Urinary bladder (tissue), 4 donors: ENCODE data around the gene ADAT3. TPM values are rescaled to one million over a fixed set of nuclear protein-coding genes. Genes with fewer than 3 reads are reported as not detected.

Experiments used
- DNase-seq: peaks from one replicate; pipeline ENCODE4 v3.0.0-alpha.2; 2015; ENCODE audit errors: extremely low spot score
- H3K27ac ChIP-seq: one replicate; pipeline ENCODE4 v1.5.1; 2013; ENCODE audit warnings: low read depth, mild to moderate bottlenecking, moderate library complexity
- H3K36me3 ChIP-seq: one replicate; pipeline ENCODE4 v1.6.1; 2013; ENCODE audit warnings: mild to moderate bottlenecking, moderate library complexity; ENCODE audit not compliant: insufficient read depth
- H3K4me1 ChIP-seq: one replicate; pipeline ENCODE4 v1.6.1; 2013; ENCODE audit warnings: mild to moderate bottlenecking, moderate library complexity; ENCODE audit not compliant: insufficient read depth
- H3K4me3 ChIP-seq: one replicate; pipeline ENCODE4 v1.5.1; 2013; ENCODE audit warnings: low read depth, low read length
- WGBS: extraction: QIAGEN DNeasy Blood & Tissue Kit; methylation state at CpG from one replicate; pipeline ENCODE4 v1.1.7; 2013; 5-methylcytosine and 5-hydroxymethylcytosine counted together
- polyA plus RNA-seq: library from polyadenylated mRNA; stranded (reverse); fragments of 200-250 nt; gene quantifications from one replicate; pipeline ENCODE4 v1.2.3, GENCODE V29; 2013
- total RNA-seq: library from RNA; depleted of rRNA; stranded (reverse); fragments of >200 nt; gene quantifications from one replicate; pipeline ENCODE4 v1.2.3, GENCODE V29; 2014
- donor health status: healthy with polysubstance abuse.
- donor health status: healthy.

The ADAT3 gene
- total and polyA plus RNA-seq, 2 donors = 1.4 to 4.3 TPM

DNA sequence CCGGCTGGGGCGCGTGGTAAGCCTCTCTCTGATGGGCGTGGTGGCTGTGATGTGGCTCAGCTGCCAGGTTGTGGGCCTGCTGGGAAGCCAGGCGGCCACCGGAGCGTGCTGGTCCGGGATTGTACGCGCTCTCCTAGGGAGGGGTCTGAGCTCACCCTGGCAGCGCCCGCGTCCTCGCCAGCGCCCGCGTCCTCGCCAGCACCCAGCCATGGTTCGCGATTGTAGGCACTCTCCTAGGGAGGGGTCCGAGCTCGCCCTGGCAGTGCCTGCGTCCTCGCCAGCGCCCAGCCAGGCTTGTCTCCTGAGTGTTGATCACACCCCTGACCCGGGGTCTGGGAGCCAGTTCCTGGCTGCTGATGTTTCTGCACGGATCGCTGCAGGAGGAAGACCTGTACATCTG lies 13.8 kb downstream of the ADAT3 start:
- WGBS = 96% methylated on average over 28 of the region's 28 CpGs
- Histone ChIP-seq H3K36me3 (peaks cover 9% of the 10 kb centered on the region), H3K27ac (no peak overlapping the region), H3K4me3 (no peak overlapping the region), H3K4me1 (no peaks in the 10 kb centered on the region)
- DNase-seq = no peak

DNA sequence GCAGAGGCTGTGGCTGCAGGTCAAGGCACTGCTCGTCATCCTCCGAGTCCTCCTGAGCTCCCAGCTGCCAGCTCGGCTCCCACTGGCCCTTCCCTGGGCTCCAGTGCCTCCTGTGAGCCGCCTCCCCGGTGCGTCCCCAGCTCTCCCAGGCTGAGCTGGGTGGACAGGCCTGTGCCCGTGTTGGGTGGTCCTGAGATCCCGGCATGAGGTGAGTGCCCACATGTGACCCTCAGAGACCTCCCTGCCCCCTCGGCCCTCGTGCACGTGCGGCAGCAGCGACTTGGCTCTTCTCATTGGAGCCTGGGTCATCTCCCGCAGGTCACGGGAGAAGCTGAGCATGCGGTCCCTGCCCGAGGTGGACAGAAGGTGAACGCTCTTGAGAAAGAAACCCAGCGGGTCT lies 15.4 kb downstream of the ADAT3 start:
- no peak for DNase-seq
- 93% methylated on average over 19 of the region's 19 CpGs for WGBS
- Histone ChIP-seq H3K4me1 (no peaks in the 10 kb centered on the region), H3K27ac (no peak overlapping the region), H3K36me3 (peaks cover 12% of the 10 kb centered on the region), H3K4me3 (no peak overlapping the region)

DNA sequence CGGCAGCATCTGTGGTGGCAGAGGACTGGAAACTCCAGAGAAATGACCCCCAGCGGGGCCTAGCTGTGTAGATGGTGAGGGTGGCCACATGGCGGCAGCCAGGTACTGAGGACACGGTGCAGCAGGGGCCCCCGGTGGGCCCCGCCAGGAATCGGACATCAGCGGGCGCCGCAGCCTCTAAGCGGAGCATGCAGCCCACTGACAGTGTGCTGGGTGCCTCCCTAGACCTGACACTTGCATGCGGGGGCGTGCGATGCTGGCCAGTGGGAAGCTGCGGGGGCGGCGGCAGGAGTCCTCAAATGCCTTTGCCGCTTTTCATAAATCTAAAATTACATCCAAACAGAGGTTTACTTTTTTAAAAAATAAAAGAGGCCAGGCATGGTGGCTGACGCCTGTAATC lies 16.1 kb downstream of the ADAT3 start:
- no peak overlapping the region for H3K27ac ChIP-seq
- no peaks in the 10 kb centered on the region for H3K4me1 ChIP-seq
- no peak for DNase-seq
- no peak overlapping the region for H3K4me3 ChIP-seq
- WGBS = 95% methylated on average over 19 of the region's 19 CpGs
- peaks cover 12% of the 10 kb centered on the region for H3K36me3 ChIP-seq

DNA sequence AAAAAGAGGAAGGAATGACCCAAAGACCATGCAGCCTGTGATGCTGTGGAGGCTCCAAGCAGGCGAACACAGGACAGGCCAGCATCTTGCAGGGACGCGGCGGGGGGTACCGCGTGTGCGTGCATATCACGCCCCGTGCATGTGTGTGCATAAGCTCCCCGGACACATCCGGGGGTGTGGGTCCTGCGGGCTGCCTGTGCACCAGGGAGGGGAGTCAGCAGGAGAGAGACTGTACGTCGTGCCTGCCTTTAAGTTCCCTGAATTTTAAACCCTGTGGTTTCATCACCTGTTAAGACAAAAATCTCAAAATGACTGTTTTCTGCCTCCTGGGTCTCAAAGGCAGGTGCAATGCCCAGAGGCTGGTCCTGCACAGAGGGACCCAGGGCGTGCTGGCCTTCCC lies 16.6 kb downstream of the ADAT3 start:
- Histone ChIP-seq H3K36me3 (peaks cover 12% of the 10 kb centered on the region), H3K4me3 (no peak overlapping the region), H3K27ac (no peak overlapping the region), H3K4me1 (no peaks in the 10 kb centered on the region)
- no peak for DNase-seq
- WGBS = 94% methylated on average over 15 of the region's 15 CpGs

DNA sequence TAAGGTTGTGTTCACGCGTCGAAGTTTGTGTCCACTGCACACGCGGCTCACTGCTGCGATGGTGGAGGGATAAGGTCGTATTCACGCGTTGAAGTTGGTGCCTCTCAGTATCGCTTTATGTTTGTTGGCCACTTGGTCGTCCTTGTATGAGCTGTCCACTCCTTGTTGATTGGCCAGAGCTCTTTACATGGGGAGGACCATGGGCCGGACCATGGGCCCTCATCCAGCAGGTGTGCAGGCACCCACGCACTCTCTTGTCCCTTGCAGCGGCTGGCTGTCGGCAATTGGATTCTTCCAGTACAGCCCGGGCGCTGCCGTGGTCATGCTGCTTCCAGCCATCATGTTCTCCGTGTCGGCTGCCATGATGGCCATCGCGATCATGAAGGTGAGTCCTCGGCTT lies 17.6 kb downstream of the ADAT3 start:
- Histone ChIP-seq H3K4me1 (no peaks in the 10 kb centered on the region), H3K36me3 (peaks cover 12% of the 10 kb centered on the region), H3K4me3 (no peak overlapping the region), H3K27ac (no peak overlapping the region)
- 94% methylated on average over 23 of the region's 23 CpGs for WGBS
- no peak for DNase-seq

DNA sequence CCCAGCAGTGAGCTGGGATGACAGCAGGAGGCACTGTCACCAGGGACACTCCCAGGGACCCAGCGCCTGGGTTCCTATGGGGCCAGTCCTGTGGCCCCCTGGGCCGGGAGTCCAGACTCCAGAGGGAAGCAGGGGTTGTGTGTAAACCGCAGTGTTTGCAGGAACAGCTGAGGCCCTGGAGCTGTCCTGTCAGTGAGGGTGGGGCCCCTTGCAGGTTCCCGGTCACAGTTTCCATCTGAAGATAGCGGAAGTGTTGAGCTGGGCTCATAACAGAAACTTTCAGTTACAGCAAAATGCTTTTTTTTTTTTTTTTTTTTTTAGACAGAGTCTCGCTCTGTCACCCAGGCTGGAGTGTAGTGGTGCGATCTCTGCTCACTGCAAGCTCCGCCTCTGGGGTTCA lies 18.1 kb downstream of the ADAT3 start:
- DNase-seq = no peak
- H3K27ac ChIP-seq = no peak overlapping the region
- WGBS = 87% methylated on average over 8 of the region's 8 CpGs
- peaks cover 11% of the 10 kb centered on the region for H3K36me3 ChIP-seq
- H3K4me3 ChIP-seq = no peak overlapping the region
- no peaks in the 10 kb centered on the region for H3K4me1 ChIP-seq

DNA sequence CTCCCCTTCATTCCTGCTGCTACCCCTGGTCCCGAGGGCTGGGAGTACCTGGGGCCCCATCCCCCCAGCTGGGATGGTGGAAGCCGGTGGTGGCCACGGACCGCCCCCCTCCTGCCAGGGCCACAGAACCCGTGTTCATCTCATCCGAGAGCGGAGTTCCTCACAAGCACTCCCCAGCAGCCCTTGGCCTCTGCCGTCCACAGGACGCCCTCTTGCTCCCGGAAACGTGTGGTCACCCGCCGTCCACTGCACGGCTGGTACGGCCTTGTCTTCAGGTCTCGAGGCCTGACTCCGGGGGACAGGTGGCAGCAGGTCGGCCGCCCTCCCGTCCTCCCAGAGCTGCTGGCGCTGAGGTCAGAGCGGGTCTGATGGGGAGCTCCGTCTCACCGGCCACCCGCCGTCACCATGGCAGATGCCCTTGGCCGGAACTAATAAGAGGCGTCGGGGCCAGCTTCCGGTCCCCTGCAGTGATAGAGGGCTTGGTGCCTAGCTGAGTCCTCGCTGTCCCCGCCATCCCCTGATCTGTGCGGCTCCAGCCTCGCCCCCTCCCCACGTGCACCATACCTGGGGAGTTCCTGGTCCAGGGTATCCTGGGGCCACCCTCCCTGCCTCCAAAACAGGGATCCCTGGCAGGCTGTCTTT lies 19.2 kb downstream of the ADAT3 start:
- peaks cover 8% of the 10 kb centered on the region for H3K36me3 ChIP-seq
- no peak overlapping the region for H3K27ac ChIP-seq
- DNase-seq = no peak
- 93% methylated on average over 35 of the region's 35 CpGs for WGBS
- no peak overlapping the region for H3K4me3 ChIP-seq
- no peaks in the 10 kb centered on the region for H3K4me1 ChIP-seq

DNA sequence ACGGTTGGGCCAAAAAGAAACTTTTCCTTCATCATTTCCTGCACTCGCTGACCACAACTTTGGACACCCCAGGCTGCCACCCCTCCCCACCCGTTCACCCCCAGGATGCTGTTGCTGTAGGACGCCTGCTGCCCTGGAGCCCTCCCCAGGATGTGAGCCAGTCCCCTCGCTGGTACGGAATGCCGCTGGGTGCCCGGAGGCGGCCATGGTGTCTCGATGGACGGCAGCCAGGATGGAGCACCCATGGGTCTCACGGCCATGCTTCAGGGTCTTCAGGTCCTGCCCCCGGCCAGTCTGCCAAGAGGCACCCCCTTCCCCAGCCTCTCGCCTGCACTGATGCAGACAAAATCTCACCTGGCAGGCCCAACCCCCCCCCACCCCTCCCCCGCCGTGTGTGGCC lies 20.3 kb downstream of the ADAT3 start:
- WGBS = 89% methylated on average over 16 of the region's 16 CpGs
- H3K36me3 ChIP-seq = peaks cover 8% of the 10 kb centered on the region

DNA sequence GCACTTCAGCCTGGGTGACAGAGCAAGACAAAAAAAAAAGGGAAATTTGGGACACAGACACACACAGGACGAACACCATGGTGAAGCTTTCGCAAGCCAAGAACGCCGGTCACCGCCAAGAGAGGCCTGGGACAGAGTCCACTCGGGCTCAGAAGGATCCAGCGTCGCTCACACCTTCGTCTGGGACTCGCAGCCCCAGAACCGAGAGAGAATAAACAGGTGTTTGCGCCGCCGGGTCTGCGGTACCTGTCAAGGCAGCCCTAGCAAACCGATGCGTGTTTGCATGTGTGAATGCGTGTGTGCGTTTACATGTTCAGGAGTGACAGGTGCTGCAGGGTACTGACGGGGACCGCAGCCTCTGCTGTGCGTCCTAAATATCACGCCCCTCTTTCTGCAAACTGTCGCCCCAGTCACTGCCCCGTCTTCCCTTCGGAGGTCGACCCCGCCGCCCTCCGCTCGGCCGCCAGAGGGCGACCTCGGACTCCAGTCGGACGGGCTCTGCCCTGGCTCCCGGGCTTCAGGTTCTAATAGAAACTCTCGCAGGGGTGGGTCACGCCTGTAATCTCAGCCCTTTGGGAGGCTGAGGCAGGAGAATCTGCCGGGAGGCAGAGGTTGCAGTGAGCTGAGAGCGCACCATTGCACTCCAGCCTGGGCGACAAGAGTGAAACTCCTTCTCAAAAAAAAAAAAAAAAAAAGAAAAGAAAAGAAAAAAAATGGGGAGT lies 24.0 kb downstream of the ADAT3 start:
- no peaks in the 10 kb centered on the region for H3K4me1 ChIP-seq
- no peak overlapping the region for H3K4me3 ChIP-seq
- no peak for DNase-seq
- peaks cover 1% of the 10 kb centered on the region for H3K36me3 ChIP-seq
- WGBS = 15% methylated on average over 42 of the region's 42 CpGs
- H3K27ac ChIP-seq = no peak overlapping the region

More for the DNA sequence above, 20.3 kb downstream of the ADAT3 start:
- no peak overlapping the region for H3K27ac ChIP-seq
- no peaks in the 10 kb centered on the region for H3K4me1 ChIP-seq
- H3K4me3 ChIP-seq = no peak overlapping the region
- DNase-seq = no peak

DNA sequence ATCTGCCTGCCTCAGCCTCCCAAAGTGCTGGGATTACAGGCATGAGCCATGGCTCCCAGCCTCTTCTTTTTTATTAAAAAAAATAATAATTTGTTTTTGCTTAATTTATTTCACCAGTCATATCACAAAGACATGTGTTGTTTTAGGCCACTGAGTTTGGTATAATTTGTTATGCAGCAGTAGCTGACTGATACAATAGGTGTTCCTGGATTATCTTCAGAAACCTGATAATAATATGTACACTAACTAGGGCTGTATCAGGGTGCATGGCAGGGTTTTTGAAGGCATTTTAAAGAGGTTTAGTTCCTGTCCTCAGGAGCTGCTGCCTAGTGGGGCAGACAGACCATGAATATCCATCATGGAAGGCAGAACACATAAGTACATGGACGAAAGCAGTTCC lies 26.2 kb downstream of the ADAT3 start:
- no peak overlapping the region for H3K4me3 ChIP-seq
- no peak for DNase-seq
- no peaks in the 10 kb centered on the region for H3K36me3 ChIP-seq
- 95% methylated on average over 1 of the region's 1 CpG for WGBS
- H3K4me1 ChIP-seq = no peaks in the 10 kb centered on the region
- no peak overlapping the region for H3K27ac ChIP-seq

DNA sequence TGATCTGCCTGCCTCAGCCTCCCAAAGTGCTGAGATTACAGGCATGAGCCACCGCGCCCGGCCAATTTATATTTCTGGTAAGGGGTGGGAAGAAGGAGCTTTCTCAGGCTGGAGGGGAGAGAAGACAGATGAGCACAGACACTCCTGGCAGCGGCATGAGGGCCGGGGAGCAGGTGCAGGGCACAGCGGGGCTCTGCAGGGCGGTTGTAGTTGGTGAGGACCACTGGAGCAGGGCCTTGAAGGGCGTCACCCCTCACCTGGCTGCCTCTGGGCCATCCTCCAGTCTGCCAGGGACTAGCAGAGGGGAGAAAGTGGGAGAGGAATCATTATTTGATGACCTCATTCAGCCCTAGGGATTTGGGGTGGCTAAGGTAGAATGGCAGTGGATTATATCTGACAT lies 27.2 kb downstream of the ADAT3 start:
- no peak for DNase-seq
- H3K27ac ChIP-seq = no peak overlapping the region
- no peak overlapping the region for H3K4me3 ChIP-seq
- WGBS = 87% methylated on average over 8 of the region's 8 CpGs
- no peaks in the 10 kb centered on the region for H3K4me1 ChIP-seq
- H3K36me3 ChIP-seq = no peaks in the 10 kb centered on the region

DNA sequence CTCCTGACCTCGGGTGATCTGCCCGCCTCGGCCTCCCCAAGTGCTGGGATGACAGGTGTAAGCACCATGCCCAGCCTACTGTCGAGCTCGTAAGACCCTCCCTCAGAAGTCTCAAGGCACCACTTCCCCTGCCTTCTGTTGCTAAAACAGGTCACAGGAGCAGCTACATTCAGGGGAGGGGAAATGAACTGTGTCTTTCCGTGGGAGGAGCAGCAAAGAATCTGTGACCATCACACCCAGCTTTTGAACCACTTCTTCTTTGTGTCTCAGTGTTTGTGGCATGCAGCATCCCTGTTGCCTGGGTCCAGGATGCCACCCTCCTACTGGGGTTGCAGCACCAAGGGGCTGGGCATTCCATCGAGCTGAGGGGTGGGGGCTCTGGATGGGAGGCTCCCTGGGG lies 28.0 kb downstream of the ADAT3 start:
- 72% methylated on average over 7 of the region's 7 CpGs for WGBS
- no peak for DNase-seq
- Histone ChIP-seq H3K4me1 (no peaks in the 10 kb centered on the region), H3K36me3 (no peaks in the 10 kb centered on the region), H3K4me3 (no peak overlapping the region), H3K27ac (no peak overlapping the region)

DNA sequence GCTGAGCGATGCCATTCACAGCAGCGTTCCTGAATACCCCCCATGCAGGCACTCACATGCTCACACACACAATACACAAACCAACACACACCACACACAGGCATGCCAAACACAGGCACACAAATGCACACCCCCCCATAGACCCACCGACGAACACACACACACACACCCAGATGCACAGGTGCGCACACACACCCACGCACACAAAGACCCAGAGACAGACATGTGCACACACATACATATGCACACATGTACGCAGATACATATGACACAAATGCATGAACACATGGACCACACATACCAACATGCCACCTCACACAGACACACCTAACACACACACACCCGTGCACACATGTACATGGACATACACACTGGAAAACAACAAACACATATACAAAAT lies 28.7 kb downstream of the ADAT3 start:
- 93% methylated on average over 8 of the region's 8 CpGs for WGBS
- no peak overlapping the region for H3K4me3 ChIP-seq
- no peaks in the 10 kb centered on the region for H3K36me3 ChIP-seq

DNA sequence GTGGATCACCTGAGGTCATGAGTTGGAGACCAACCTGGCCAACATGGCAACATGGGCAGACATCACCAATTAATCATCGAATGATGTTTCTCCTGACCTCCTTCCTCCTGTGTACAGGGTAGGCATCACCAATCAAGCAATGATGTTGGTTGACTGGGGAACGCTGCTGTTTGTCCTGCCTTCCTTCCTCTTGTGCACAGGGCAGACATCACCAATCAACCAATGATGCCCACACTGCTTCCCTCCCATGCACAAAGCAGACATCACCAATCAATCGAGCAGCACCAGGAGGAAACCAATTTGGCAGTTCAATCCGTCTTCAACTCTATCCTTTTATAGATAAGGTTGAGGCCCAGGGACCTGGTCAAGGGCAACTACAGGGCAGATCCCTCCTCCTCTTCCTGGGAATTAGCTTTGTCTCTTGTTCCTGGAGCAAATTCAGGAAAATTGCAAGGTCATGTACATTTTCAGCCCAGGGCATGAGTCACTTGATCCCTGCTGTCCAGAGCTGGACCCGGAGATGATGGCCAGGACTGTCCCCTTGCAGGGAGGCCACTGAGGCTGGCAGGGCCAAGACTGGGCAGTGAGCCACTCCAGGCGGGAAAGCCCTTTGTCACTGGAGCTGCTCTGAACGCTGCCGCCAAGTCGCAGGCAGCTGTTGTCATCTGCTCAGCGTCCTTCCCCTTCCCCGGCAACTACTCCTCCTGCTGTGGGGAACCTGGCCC lies 30.4 kb downstream of the ADAT3 start:
- Histone ChIP-seq H3K36me3 (no peaks in the 10 kb centered on the region), H3K27ac (no peak overlapping the region), H3K4me1 (no peaks in the 10 kb centered on the region), H3K4me3 (no peak overlapping the region)
- 53% methylated on average over 11 of the region's 11 CpGs for WGBS
- DNase-seq = no peak

More for the DNA sequence above, 28.7 kb downstream of the ADAT3 start:
- DNase-seq = no peak
- Histone ChIP-seq H3K4me1 (no peaks in the 10 kb centered on the region), H3K27ac (no peak overlapping the region)
